Smooth muscle cell of the brain vasculature (primary cell): ENCODE results near the gene PUSL1.
A peak's percentile ranks its signal among the peaks of the same experiment; 100 is the strongest.
"Not testable (repeated sequence)": the region's sequence is repeated elsewhere in the genome, so short reads cannot be mapped to it uniquely, and the experiment has no call there.

Experiments
- DNase-seq: peaks from one replicate; pipeline ENCODE4 v3.0.0-alpha.2; 2012; ENCODE audit warnings: low read depth, low spot score

Gene PUSL1

GRCh38 chr1:1309251-1310108 is 1.1 kb downstream of the PUSL1 start:
- no peak for DNase-seq

GRCh38 chr1:1310109-1310385 is 1.6 kb downstream of the PUSL1 start:
- DNase-seq, result no peak

DNA sequence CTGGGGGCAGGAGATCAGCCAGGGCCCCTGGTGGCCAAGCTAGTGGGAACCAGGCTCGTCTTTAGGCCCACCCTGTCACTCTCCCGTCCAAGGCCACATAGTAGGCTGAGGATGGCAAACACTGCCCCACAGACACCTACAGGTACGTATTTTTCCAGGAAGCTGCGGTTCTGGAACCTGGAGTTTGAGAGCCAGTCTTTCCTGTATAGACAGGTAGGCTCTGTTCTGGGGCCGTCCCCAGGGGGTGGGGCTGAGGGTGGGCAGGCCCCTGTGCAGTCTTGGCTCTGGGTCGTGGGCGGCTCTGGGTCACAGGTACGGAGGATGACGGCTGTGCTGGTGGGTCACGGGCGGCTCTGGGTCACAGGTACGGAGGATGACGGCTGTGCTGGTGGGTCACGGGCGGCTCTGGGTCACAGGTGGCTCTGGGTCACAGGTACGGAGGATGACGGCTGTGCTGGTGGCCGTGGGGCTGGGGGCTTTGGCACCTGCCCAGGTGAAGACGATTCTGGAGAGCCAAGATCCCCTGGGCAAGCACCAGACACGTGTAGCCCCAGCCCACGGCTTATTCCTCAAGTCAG is 2.2 kb downstream of the PUSL1 start:
- DNase-seq, result no peak

GRCh38 chr1:1311107-1312104 is 3.0 kb downstream of the PUSL1 start:
- DNase-seq, result no peak

DNA sequence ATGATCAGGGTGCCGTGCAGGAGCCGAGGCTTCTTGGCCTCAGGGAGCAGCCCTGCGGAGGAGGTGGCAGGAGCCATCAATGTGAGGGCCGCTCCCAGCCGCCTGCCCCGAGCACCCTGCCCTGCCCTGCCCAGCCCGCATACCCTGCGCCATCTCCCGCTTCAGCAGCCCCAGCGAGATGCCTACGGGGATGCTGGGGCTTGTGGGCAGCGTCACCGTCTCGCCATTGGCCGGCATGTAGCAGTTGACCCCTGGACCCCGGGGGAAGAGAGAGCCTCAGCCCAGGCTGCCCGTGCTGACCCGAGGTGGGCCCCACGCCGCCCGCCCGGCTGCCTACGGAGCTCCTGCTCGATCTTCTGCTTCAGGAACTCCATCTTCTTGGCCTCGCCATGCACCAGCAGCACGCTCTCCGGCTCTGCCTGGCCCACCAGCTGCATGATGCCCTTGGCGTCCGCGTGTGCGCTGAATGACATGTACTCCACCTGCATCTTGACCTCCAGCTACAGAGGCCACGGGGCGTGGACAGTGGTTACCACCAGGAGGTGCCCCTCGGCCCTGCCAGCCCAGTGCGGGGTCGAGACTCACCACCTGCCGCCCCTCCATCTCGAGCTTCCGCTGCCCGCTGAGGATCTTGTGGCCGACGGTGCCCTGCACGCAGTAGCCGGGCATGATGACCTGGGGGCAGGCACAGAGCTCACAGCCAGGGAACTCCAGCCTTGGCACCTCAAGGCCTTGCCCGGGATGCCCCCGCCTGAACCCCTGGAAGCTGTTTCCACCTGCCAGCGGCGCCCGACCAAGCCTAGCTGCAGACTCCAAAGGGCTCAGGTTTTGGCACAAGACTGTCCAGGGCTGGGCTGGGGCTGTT is 4.3 kb downstream of the PUSL1 start:
- DNase-seq, result no peak

DNA sequence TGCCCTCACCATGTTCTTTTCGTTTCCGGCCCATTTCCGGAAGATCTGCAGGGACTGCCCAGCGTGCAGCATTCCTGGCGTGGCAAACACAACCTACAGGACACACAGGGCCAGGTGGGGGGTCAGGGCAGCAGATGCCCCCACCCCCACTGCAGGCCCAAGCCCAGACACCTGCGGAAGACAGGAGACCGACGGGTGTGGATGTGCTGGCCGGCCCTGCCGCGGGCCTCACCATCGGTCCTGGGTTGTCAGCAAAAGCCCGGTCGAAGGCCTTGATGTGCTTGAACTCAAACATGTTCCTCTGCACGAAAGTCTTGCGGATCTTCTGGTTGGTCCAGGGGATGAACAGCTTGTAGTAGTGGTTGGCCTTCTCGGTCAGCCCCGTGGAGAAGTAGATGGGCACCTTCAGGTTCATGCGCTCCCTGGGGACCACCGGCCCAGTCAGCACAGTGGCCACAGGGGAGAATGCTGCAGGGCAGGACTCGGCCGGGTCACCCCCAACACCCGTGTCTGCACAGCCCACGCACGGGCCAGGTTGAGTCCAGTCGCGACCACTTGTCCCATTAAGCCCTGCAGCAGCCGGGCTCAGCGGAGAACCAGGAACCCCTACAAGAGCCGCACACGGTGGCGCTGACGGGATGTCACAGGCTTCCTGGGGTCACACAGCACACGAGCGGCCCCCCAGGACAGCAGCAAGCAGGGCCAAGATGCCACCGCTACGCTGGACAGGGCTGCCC is 5.3 kb downstream of the PUSL1 start:
- DNase-seq, result no peak

DNA sequence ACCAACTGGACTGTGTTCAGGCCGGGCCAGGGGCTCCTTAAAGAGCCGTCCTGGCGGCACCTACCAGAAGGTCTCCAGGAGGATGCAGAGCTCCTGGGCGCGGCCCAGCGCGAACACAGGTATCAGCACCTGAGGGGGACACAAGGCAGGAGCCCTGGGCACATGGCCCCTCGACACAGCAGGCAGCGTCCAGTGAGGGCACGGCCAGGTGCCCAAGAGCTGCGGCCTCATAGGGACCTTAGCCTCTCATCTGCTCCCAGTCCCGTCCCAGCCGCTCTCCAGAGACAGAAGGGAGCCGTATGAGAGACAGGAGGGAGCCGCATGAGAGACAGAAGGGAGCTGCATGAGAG is 5.8 kb downstream of the PUSL1 start:
- DNase-seq, result no peak

GRCh38 chr1:1314678-1315335 is 6.4 kb downstream of the PUSL1 start:
- DNase-seq, result no peak

DNA sequence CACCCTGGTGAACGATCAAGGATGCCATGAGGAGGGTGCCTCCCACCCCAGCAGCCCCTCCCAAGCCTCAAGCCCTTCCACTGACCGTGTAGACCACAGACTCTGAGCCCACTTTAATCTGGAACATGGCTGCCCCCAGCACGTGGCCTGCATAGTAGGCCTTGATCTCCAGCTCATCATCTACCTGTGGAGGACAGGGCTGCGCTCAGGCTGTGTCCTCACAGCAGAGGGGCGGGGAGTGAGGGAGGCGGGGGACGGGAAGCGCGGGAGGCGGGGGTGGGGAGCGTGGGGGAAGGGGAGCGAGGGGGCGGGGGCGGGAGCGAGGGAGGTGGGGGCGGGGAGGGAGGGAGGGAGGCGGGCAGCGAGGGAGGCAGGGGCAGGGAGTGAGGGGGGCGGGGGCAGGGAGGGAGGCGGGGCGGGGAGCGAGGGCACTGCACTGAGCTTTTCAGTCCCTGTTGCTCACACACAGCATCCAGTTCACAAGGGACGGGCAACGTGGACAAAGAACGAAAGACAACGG is 7.1 kb downstream of the PUSL1 start:
- DNase-seq, result no peak

- not testable (repeated sequence) for DNase-seq
Measured at GRCh38 chr1:1316199-1316598, 7.8 kb downstream of the PUSL1 start.

DNA sequence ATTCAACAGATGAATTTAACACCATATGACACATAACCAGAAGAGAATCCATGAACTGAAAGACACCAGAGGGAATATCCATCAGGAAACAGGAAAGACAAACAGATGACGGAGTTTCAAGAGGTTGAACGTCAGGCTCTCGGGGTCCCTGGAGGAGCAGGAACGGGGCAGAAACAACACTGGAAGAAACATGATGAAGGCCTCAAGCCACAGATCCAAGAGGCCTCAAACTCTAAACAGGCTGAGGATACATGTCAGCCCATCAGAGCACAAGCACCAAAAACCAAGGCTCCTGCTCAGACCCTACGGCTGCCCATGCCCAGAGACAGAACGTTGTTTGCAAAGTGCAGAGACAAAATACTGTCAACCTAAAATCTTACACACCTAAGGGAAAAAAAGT is 9.0 kb downstream of the PUSL1 start:
- DNase-seq, result no peak

GRCh38 chr1:1318131-1318652 is 9.8 kb downstream of the PUSL1 start:
- peak; percentile 66 for DNase-seq

GRCh38 chr1:1318777-1319645 is 10.6 kb downstream of the PUSL1 start:
- no peak for DNase-seq

DNA sequence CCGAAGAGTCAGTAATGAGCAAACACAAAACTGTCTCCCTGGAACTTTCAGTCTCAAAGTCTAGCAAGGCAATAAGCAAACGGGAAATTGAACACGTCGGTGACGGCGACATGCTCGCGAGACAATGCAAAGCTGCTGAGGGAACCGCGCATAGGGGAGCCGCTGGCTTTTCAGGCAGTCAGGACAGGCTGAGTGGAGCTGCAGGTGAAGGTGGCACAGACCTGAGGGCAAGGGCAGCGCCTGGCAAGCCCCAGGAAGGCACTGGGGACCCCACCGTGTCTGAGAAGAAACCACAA is 11.2 kb downstream of the PUSL1 start:
- DNase-seq, result no peak

GRCh38 chr1:1320666-1321448 is 12.5 kb downstream of the PUSL1 start:
- no peak for DNase-seq

DNA sequence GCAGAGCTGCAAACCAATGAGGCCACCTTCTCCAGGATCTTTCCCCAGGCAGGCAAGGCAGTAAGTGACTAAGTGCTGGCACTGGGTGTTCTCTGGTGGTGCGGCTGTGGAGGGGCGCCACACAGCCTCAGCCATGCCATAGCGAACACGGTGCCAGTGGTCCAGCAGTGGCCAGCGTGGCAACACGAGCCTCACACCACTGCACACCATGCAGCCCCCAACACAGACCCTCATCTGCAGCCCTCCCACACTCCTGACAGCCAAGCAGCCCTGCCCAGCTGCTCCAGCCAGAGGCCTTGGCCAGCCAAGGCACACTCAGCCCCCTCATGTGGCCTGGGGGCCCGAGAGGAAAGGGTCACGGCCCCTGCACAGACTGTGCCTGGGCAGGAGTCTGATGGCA is 13.1 kb downstream of the PUSL1 start:
- DNase-seq, result no peak

DNA sequence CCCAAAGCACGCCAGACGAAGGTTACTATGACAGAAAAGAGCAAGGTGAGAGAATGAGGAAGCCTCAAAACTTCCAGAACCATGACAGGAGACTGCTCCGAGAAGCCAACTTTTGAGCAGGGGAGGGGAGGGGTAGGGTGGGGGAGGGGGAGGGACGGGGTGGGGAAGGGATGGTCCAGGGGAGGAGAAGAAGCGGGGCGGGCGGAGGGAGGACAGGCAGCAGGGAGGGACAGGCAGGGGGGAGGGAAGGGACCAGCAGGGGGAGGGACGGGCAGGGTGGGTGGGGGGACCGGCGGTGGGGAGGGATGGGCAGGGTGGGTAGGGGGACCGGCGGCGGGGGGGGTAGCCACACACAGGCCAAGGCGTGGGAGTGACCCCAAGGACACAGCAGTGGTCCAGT is 14.0 kb downstream of the PUSL1 start:
- DNase-seq, result no peak

GRCh38 chr1:1322952-1323351 is 14.6 kb downstream of the PUSL1 start:
- DNase-seq, result no peak
